Lower leg skin (tissue), 4 donors: Measurements from ENCODE around the gene ARHGAP10. TPM values are rescaled to one million over a fixed set of nuclear protein-coding genes. Genes with fewer than 3 reads are reported as not detected.

ENCODE experiments used
- DNase-seq, 2 donors: peaks; one replicate each; pipeline ENCODE4 v3.0.0-alpha.2; 2019; ENCODE audit warnings: low spot score in 2 of 2
- H3K4me3 ChIP-seq: fragments of 200-600 bp; sonication (generic); 2 replicates; pipeline ENCODE4 v1.5.1; 2017; ENCODE audit warnings: mild to moderate bottlenecking, low read depth; ENCODE audit not compliant: poor library complexity, severe bottlenecking
- CTCF ChIP-seq, 3 donors: fragments of 450-650 bp; IDR thresholded peaks; one replicate each; pipeline ENCODE4 v1.5.1; 2016; ENCODE audit warnings: antibody characterized with exemption in 3 of 3, mild to moderate bottlenecking in 3 of 3, moderate library complexity in 2 of 3
- POLR2A ChIP-seq, 2 donors: fragments of 450-650 bp; IDR thresholded peaks; one replicate each; pipeline ENCODE4 v1.6.1; 2016 to 2017; ENCODE audit warnings: antibody characterized with exemption in 2 of 2, mild to moderate bottlenecking in 1 of 2, moderate library complexity in 1 of 2
- whole genome bisulfite sequencing, 2 donors: methylation state at CpG; one replicate each; pipeline ENCODE4 v1.1.5; 2018; 5-methylcytosine and 5-hydroxymethylcytosine counted together
- intact Hi-C: fragments of 100-400 bp; cut with DNase I; formaldehyde crosslinking; loops from one replicate; pipeline ENCODE4 v1.15.0; 2023; ENCODE audit warnings: low total_unique reads
- total RNA-seq, 4 donors: library from RNA; depleted of rRNA; stranded (reverse); fragments of >200 nt; gene quantifications; one replicate each; pipeline ENCODE4 v1.1.0, GENCODE V29; 2016

The ARHGAP10 gene
- total RNA-seq, 4 donors from 2014 or later, result 30.6 to 45.8 (median 37.9) TPM

GRCh38 chr4:147739239-147739823 is 7.4 kb downstream of the ARHGAP10 start:
- DNase-seq, result no peak
- H3K4me3 ChIP-seq, result no peak overlapping the region
- TF ChIP-seq POLR2A (IDR thresholded peaks at IDR 0.05), result no peak
- no peak for TF ChIP-seq CTCF (IDR thresholded peaks at IDR 0.05)
- intact Hi-C loops, result no loop called here
- 91 to 92% methylated on average over 7 of the region's 7 CpGs for WGBS, 2 donors

GRCh38 chr4:147740176-147740575 is 8.3 kb downstream of the ARHGAP10 start:
- no peak overlapping the region for H3K4me3 ChIP-seq
- TF ChIP-seq POLR2A (IDR thresholded peaks at IDR 0.05), result no peak
- TF ChIP-seq CTCF (IDR thresholded peaks at IDR 0.05), result no peak
- DNase-seq, result no peak
- 81 to 95% methylated on average over 3 of the region's 3 CpGs for WGBS, 2 donors
- intact Hi-C loops, result no loop called here

- DNase-seq, result no peak
- 67 to 93% methylated on average over 1 of the region's 1 CpG for WGBS, 2 donors
- intact Hi-C loops, result no loop called here
- TF ChIP-seq POLR2A (IDR thresholded peaks at IDR 0.05) (no peak), CTCF (IDR thresholded peaks at IDR 0.05) (no peak)
- no peak overlapping the region for H3K4me3 ChIP-seq
Measured at GRCh38 chr4:147741190-147741788, 9.4 kb downstream of the ARHGAP10 start.

- TF ChIP-seq CTCF (IDR thresholded peaks at IDR 0.05) (no peak), POLR2A (IDR thresholded peaks at IDR 0.05) (no peak)
- intact Hi-C loops, result no loop called here
- DNase-seq, result no peak
- no peak overlapping the region for H3K4me3 ChIP-seq
- 93% methylated on average over 5 of the region's 5 CpGs for WGBS, 2 donors
Measured at GRCh38 chr4:147747787-147748454, 16.0 kb downstream of the ARHGAP10 start.

GRCh38 chr4:147749811-147750321 is 18.0 kb downstream of the ARHGAP10 start:
- intact Hi-C loops, result no loop called here
- DNase-seq, result no peak
- WGBS, 2 donors, result 72 to 76% methylated on average over 3 of the region's 3 CpGs
- no peak overlapping the region for H3K4me3 ChIP-seq
- TF ChIP-seq POLR2A (IDR thresholded peaks at IDR 0.05) (no peak), CTCF (IDR thresholded peaks at IDR 0.05) (no peak)
